Neuron (in vitro differentiated cells): ENCODE measurements around the gene DPYSL3.

Experiments used
- H2AFZ ChIP-seq: one replicate; pipeline ENCODE4 v1.6.1; 2013; ENCODE audit warnings: low read depth, mild to moderate bottlenecking, inconsistent platforms, low read length, moderate library complexity
- H3K27me3 ChIP-seq: one replicate; pipeline ENCODE4 v1.6.1; 2013; ENCODE audit warnings: low read length; ENCODE audit not compliant: insufficient read depth
- H3K36me3 ChIP-seq: one replicate; pipeline ENCODE4 v1.6.1; 2013; ENCODE audit warnings: low read length; ENCODE audit not compliant: insufficient read depth
- H3K4me1 ChIP-seq: one replicate; pipeline ENCODE4 v1.6.1; 2013; ENCODE audit warnings: low read length; ENCODE audit not compliant: insufficient read depth
- H3K4me3 ChIP-seq: 2 replicates; pipeline ENCODE4 v1.5.1; 2013; ENCODE audit warnings: mild to moderate bottlenecking, low read length, moderate library complexity
- H3K9me3 ChIP-seq: one replicate; pipeline ENCODE4 v1.6.1; 2013; ENCODE audit warnings: low read length

Gene DPYSL3

GRCh38 chr5:147412561-147412960, 97.3 kb downstream of the DPYSL3 start:
- Histone ChIP-seq H3K4me1 (peaks cover 15% of the 10 kb centered on the region), H3K4me3 (no peak overlapping the region), H3K9me3 (no peaks in the 10 kb centered on the region), H3K27me3 (no peaks in the 10 kb centered on the region), H2AFZ (no peak overlapping the region), H3K36me3 (peaks cover 97% of the 10 kb centered on the region)

GRCh38 chr5:147411359-147412319, 98.2 kb downstream of the DPYSL3 start:
- no peak overlapping the region for H3K4me3 ChIP-seq
- H3K36me3 ChIP-seq, result peaks cover 97% of the 10 kb centered on the region
- H3K4me1 ChIP-seq, result peaks cover 17% of the 10 kb centered on the region
- H2AFZ ChIP-seq, result no peak overlapping the region
- H3K27me3 ChIP-seq, result no peaks in the 10 kb centered on the region
- no peaks in the 10 kb centered on the region for H3K9me3 ChIP-seq

GRCh38 chr5:147410496-147411358, 99.1 kb downstream of the DPYSL3 start:
- no peak overlapping the region for H2AFZ ChIP-seq
- peaks cover 99% of the 10 kb centered on the region for H3K36me3 ChIP-seq
- peaks cover 18% of the 10 kb centered on the region for H3K4me1 ChIP-seq
- H3K9me3 ChIP-seq, result no peaks in the 10 kb centered on the region
- no peak overlapping the region for H3K4me3 ChIP-seq
- H3K27me3 ChIP-seq, result no peaks in the 10 kb centered on the region

- H3K9me3 ChIP-seq, result peaks cover 4% of the 10 kb centered on the region
- H3K27me3 ChIP-seq, result no peaks in the 10 kb centered on the region
- H3K4me1 ChIP-seq, result peaks cover 18% of the 10 kb centered on the region
- no peak overlapping the region for H3K4me3 ChIP-seq
- H2AFZ ChIP-seq, result no peak overlapping the region
- H3K36me3 ChIP-seq, result peaks cover 99% of the 10 kb centered on the region
These were observed 100.9 kb downstream of the DPYSL3 start for GRCh38 chr5:147408980-147409379.

GRCh38 chr5:147407094-147407681, 102.7 kb downstream of the DPYSL3 start:
- Histone ChIP-seq H3K36me3 (peaks cover 94% of the 10 kb centered on the region), H3K9me3 (peaks cover 4% of the 10 kb centered on the region), H3K4me3 (no peak overlapping the region), H2AFZ (no peak overlapping the region), H3K27me3 (no peaks in the 10 kb centered on the region), H3K4me1 (peaks cover 18% of the 10 kb centered on the region)

- no peak overlapping the region for H2AFZ ChIP-seq
- no peaks in the 10 kb centered on the region for H3K27me3 ChIP-seq
- no peak overlapping the region for H3K4me3 ChIP-seq
- H3K4me1 ChIP-seq, result peaks cover 18% of the 10 kb centered on the region
- peaks cover 4% of the 10 kb centered on the region for H3K9me3 ChIP-seq
- peaks cover 94% of the 10 kb centered on the region for H3K36me3 ChIP-seq
These were observed 103.2 kb downstream of the DPYSL3 start for GRCh38 chr5:147406636-147407035.

- peaks cover 18% of the 10 kb centered on the region for H3K4me1 ChIP-seq
- peaks cover 94% of the 10 kb centered on the region for H3K36me3 ChIP-seq
- no peak overlapping the region for H3K4me3 ChIP-seq
These were observed 105.2 kb downstream of the DPYSL3 start for GRCh38 chr5:147404706-147405105.

GRCh38 chr5:147403651-147404640, 105.9 kb downstream of the DPYSL3 start:
- Histone ChIP-seq H3K9me3 (peaks cover 4% of the 10 kb centered on the region), H3K36me3 (peaks cover 94% of the 10 kb centered on the region), H2AFZ (no peak overlapping the region), H3K4me3 (no peak overlapping the region), H3K27me3 (no peaks in the 10 kb centered on the region), H3K4me1 (peaks cover 18% of the 10 kb centered on the region)

More at GRCh38 chr5:147404706-147405105, 105.2 kb downstream of the DPYSL3 start:
- peaks cover 4% of the 10 kb centered on the region for H3K9me3 ChIP-seq
- H3K27me3 ChIP-seq, result no peaks in the 10 kb centered on the region
- H2AFZ ChIP-seq, result no peak overlapping the region

- no peaks in the 10 kb centered on the region for H3K4me1 ChIP-seq
- H3K9me3 ChIP-seq, result peaks cover 4% of the 10 kb centered on the region
- H3K36me3 ChIP-seq, result peaks cover 91% of the 10 kb centered on the region
- H2AFZ ChIP-seq, result no peak overlapping the region
- H3K27me3 ChIP-seq, result no peaks in the 10 kb centered on the region
- no peak overlapping the region for H3K4me3 ChIP-seq
These were observed 109.0 kb downstream of the DPYSL3 start for GRCh38 chr5:147400881-147401280.

GRCh38 chr5:147400126-147400809, 109.6 kb downstream of the DPYSL3 start:
- H3K36me3 ChIP-seq, result peaks cover 91% of the 10 kb centered on the region
- H3K27me3 ChIP-seq, result no peaks in the 10 kb centered on the region
- no peak overlapping the region for H3K4me3 ChIP-seq
- H3K9me3 ChIP-seq, result peaks cover under 1% of the 10 kb centered on the region
- H3K4me1 ChIP-seq, result no peaks in the 10 kb centered on the region
- H2AFZ ChIP-seq, result no peak overlapping the region

- no peaks in the 10 kb centered on the region for H3K27me3 ChIP-seq
- H3K4me3 ChIP-seq, result no peak overlapping the region
- no peak overlapping the region for H2AFZ ChIP-seq
- H3K36me3 ChIP-seq, result peaks cover 88% of the 10 kb centered on the region
- H3K4me1 ChIP-seq, result no peaks in the 10 kb centered on the region
- no peaks in the 10 kb centered on the region for H3K9me3 ChIP-seq
These were observed 111.0 kb downstream of the DPYSL3 start for GRCh38 chr5:147398860-147399259.
